Activated T-cell treated with anti-CD3 and anti-CD28 coated beads for 1 hour (primary cell): Measurements from ENCODE around the gene SFT2D2.

ENCODE experiments used
- DNase-seq: peaks from one replicate; pipeline ENCODE4 v3.0.0-alpha.2; 2020; ENCODE audit warnings: low read depth

Gene SFT2D2

GRCh38 chr1:168223681-168224540 is 1.9 kb upstream of the SFT2D2 start:
- DNase-seq: no peak

- no peak for DNase-seq
Observed at GRCh38 chr1:168224991-168225390, 813 bp upstream of the SFT2D2 start.

- no peak for DNase-seq
Observed at GRCh38 chr1:168227620-168228019, 1.8 kb downstream of the SFT2D2 start.

- DNase-seq: no peak
Observed at GRCh38 chr1:168229893-168230292, 4.1 kb downstream of the SFT2D2 start.

GRCh38 chr1:168230709-168231108 is 4.9 kb downstream of the SFT2D2 start:
- no peak for DNase-seq

- no peak for DNase-seq
Observed at GRCh38 chr1:168234846-168235547, 9.2 kb downstream of the SFT2D2 start.

GRCh38 chr1:168235548-168235885 is 9.7 kb downstream of the SFT2D2 start:
- DNase-seq: no peak

- no peak for DNase-seq
Observed at GRCh38 chr1:168235937-168236336, 10.1 kb downstream of the SFT2D2 start.

- no peak for DNase-seq
Observed at GRCh38 chr1:168236836-168237611, 11.2 kb downstream of the SFT2D2 start.

- DNase-seq: no peak
Observed at GRCh38 chr1:168243198-168243597, 17.4 kb downstream of the SFT2D2 start.

- no peak for DNase-seq
Observed at GRCh38 chr1:168243636-168244212, 17.9 kb downstream of the SFT2D2 start.

GRCh38 chr1:168245042-168245441 is 19.2 kb downstream of the SFT2D2 start:
- no peak for DNase-seq

- DNase-seq: no peak
Observed at GRCh38 chr1:168246506-168246905, 20.7 kb downstream of the SFT2D2 start.

- DNase-seq: no peak
Observed at GRCh38 chr1:168252204-168252733, 26.5 kb downstream of the SFT2D2 start.

- DNase-seq: no peak
Observed at GRCh38 chr1:168256164-168256563, 30.4 kb downstream of the SFT2D2 start.

- DNase-seq: no peak
Observed at GRCh38 chr1:168257397-168257796, 31.6 kb downstream of the SFT2D2 start.

- no peak for DNase-seq
Observed at GRCh38 chr1:168259567-168259966, 33.8 kb downstream of the SFT2D2 start.

- no peak for DNase-seq
Observed at GRCh38 chr1:168260393-168260792, 34.6 kb downstream of the SFT2D2 start.

- DNase-seq: no peak
Observed at GRCh38 chr1:168261390-168261789, 35.6 kb downstream of the SFT2D2 start.

- no peak for DNase-seq
Observed at GRCh38 chr1:168263130-168263529, 37.3 kb downstream of the SFT2D2 start.

GRCh38 chr1:168264296-168264695 is 38.5 kb downstream of the SFT2D2 start:
- DNase-seq: no peak

- DNase-seq: no peak
Observed at GRCh38 chr1:168265596-168265995, 39.8 kb downstream of the SFT2D2 start.
